H4 (cell line): Measurements from ENCODE around the gene RAPGEF4. TPM values are rescaled to one million over a fixed set of nuclear protein-coding genes. Genes with fewer than 3 reads are reported as not detected.
A peak's percentile ranks its signal among the peaks of the same experiment; 100 is the strongest.

Experiments
- DNase-seq: peaks from one replicate; pipeline ENCODE4 v3.0.0-alpha.2; 2015; ENCODE audit warnings: low spot score
- total RNA-seq: library from RNA; depleted of rRNA; stranded (reverse); fragments of >200 nt; shearing (Covaris generic); gene quantifications from 2 replicates; pipeline ENCODE4 v1.2.3, GENCODE V29; 2014

RAPGEF4 gene
- total RNA-seq, 1 experiment from 2014 or later = 1.7 TPM

GRCh38 chr2:172937884-172938712 lies 202.5 kb downstream of the RAPGEF4 start:
- DNase-seq = no peak

- no peak for DNase-seq
These were observed 203.2 kb downstream of the RAPGEF4 start for GRCh38 chr2:172938713-172939375.

- no peak for DNase-seq
These were observed 207.9 kb downstream of the RAPGEF4 start for GRCh38 chr2:172943539-172943938.

GRCh38 chr2:172944022-172944793 lies 208.6 kb downstream of the RAPGEF4 start:
- no peak for DNase-seq

GRCh38 chr2:172944794-172945509 lies 209.3 kb downstream of the RAPGEF4 start:
- DNase-seq = no peak

GRCh38 chr2:172945510-172945850 lies 209.8 kb downstream of the RAPGEF4 start:
- no peak for DNase-seq

- no peak for DNase-seq
These were observed 212.0 kb downstream of the RAPGEF4 start for GRCh38 chr2:172947461-172948153.

- DNase-seq = no peak
These were observed 213.9 kb downstream of the RAPGEF4 start for GRCh38 chr2:172949522-172949921.

GRCh38 chr2:172950565-172950964 lies 214.9 kb downstream of the RAPGEF4 start:
- DNase-seq = no peak

- no peak for DNase-seq
These were observed 215.9 kb downstream of the RAPGEF4 start for GRCh38 chr2:172951554-172951953.

- no peak for DNase-seq
These were observed 217.8 kb downstream of the RAPGEF4 start for GRCh38 chr2:172953411-172953810.

- no peak for DNase-seq
These were observed 218.6 kb downstream of the RAPGEF4 start for GRCh38 chr2:172953970-172954852.

- no peak for DNase-seq
These were observed 219.9 kb downstream of the RAPGEF4 start for GRCh38 chr2:172955587-172955986.

- DNase-seq = no peak
These were observed 222.1 kb downstream of the RAPGEF4 start for GRCh38 chr2:172957734-172958133.

GRCh38 chr2:172962082-172962481 lies 226.4 kb downstream of the RAPGEF4 start:
- no peak for DNase-seq

- DNase-seq = peak; percentile 41
These were observed 227.2 kb downstream of the RAPGEF4 start for GRCh38 chr2:172962824-172963223.

- no peak for DNase-seq
These were observed 229.0 kb downstream of the RAPGEF4 start for GRCh38 chr2:172964511-172965139.

- DNase-seq = no peak
These were observed 230.0 kb downstream of the RAPGEF4 start for GRCh38 chr2:172965433-172966212.
